Peyer's patch (tissue), 4 donors: ENCODE results near the gene GRIA3.

ENCODE experiments used
- CTCF ChIP-seq, 6 experiments: fragments of 450-650 bp in 4 of 6; fragments of 200-600 bp in 2 of 6; sonication (generic) in 1 of 6; IDR thresholded peaks; one replicate each; pipeline ENCODE4 v1.5.1; 2017 to 2019; ENCODE audit warnings: antibody characterized with exemption in 6 of 6, mild to moderate bottlenecking in 3 of 6, moderate library complexity in 1 of 6
- POLR2A ChIP-seq, 2 donors: fragments of 450-650 bp; IDR thresholded peaks; one replicate each; pipeline ENCODE4 v1.5.1; 2017; ENCODE audit warnings: antibody characterized with exemption in 2 of 2, mild to moderate bottlenecking in 2 of 2, moderate library complexity in 2 of 2

- TF ChIP-seq POLR2A (IDR thresholded peaks at IDR 0.05) (no peak), CTCF (IDR thresholded peaks at IDR 0.05) (no peak)
Observed at GRCh38 chrX:123188081-123188480, 4.0 kb downstream of the GRIA3 start.
